H9 (cell line): ENCODE measurements around the gene SHANK1. TPM values are rescaled to one million over a fixed set of nuclear protein-coding genes. Genes with fewer than 3 reads are reported as not detected.
A peak's percentile ranks its signal among the peaks of the same experiment; 100 is the strongest.
"Not testable (repeated sequence)": the region's sequence is repeated elsewhere in the genome, so short reads cannot be mapped to it uniquely, and the experiment has no call there.

Experiments
- DNase-seq: peaks from one replicate; pipeline ENCODE4 v3.0.0-alpha.2; 2017
- H2AFZ ChIP-seq: one replicate; pipeline ENCODE4 v1.6.1; 2013; ENCODE audit warnings: mild to moderate bottlenecking, low read length, control low read depth, moderate library complexity
- H2AK5ac ChIP-seq: 2 replicates; pipeline ENCODE4 v1.6.1; 2013; ENCODE audit warnings: low read length, control low read depth, mixed read lengths; ENCODE audit not compliant: insufficient read length
- H2BK120ac ChIP-seq: one replicate; pipeline ENCODE4 v1.6.1; 2013; ENCODE audit warnings: low read depth, mild to moderate bottlenecking, low read length, control low read depth, inconsistent platforms; ENCODE audit not compliant: poor library complexity, severe bottlenecking
- H2BK12ac ChIP-seq: 2 replicates; pipeline ENCODE4 v1.6.1; 2013; ENCODE audit warnings: low read length, control low read depth, mixed read lengths, low read depth; ENCODE audit not compliant: insufficient read length
- H2BK15ac ChIP-seq: 2 replicates; pipeline ENCODE4 v1.6.1; 2013; ENCODE audit warnings: low read depth, low read length, control low read depth
- H2BK20ac ChIP-seq: one replicate; pipeline ENCODE4 v1.6.1; 2013; ENCODE audit warnings: low read depth, mild to moderate bottlenecking, low read length, control low read depth, inconsistent platforms; ENCODE audit not compliant: poor library complexity, severe bottlenecking
- H2BK5ac ChIP-seq: 2 replicates; pipeline ENCODE4 v1.6.1; 2013; ENCODE audit warnings: low read length, control low read depth, mixed read lengths; ENCODE audit not compliant: insufficient read length
- H3K14ac ChIP-seq: 2 replicates; pipeline ENCODE4 v1.6.1; 2013; ENCODE audit warnings: low read length, control low read depth; ENCODE audit not compliant: insufficient read depth
- H3K18ac ChIP-seq: 2 replicates; pipeline ENCODE4 v1.6.1; 2013; ENCODE audit warnings: low read depth, mild to moderate bottlenecking, mixed read lengths, low read length, control low read depth; ENCODE audit not compliant: insufficient read length
- H3K23ac ChIP-seq: 2 replicates; pipeline ENCODE4 v1.6.1; 2013; ENCODE audit warnings: low read length, control low read depth, mixed read lengths, low read depth; ENCODE audit not compliant: insufficient read length
- H3K23me2 ChIP-seq: 2 replicates; pipeline ENCODE4 v1.6.1; 2013; ENCODE audit warnings: low read depth, mild to moderate bottlenecking, mixed read lengths, low read length, control low read depth; ENCODE audit not compliant: insufficient read length, poor library complexity, severe bottlenecking
- H3K27ac ChIP-seq: 2 replicates; pipeline ENCODE4 v1.5.1; 2013; ENCODE audit warnings: low read length, control low read depth, mixed read lengths, low read depth; ENCODE audit not compliant: insufficient read length
- H3K27me3 ChIP-seq: 2 replicates; pipeline ENCODE4 v1.6.1; 2013; ENCODE audit warnings: low read length, control low read depth, inconsistent platforms; ENCODE audit not compliant: insufficient read depth
- H3K4ac ChIP-seq: 2 replicates; pipeline ENCODE4 v1.6.1; 2013; ENCODE audit warnings: low read depth, mild to moderate bottlenecking, control low read depth, inconsistent platforms, low read length, moderate library complexity
- H3K4me1 ChIP-seq: 2 replicates; pipeline ENCODE4 v1.6.1; 2013; ENCODE audit warnings: low read length, control low read depth, inconsistent platforms; ENCODE audit not compliant: insufficient read depth
- H3K4me2 ChIP-seq: 2 replicates; pipeline ENCODE4 v1.6.1; 2013; ENCODE audit warnings: low read length, control low read depth, mixed read lengths; ENCODE audit not compliant: insufficient read length, insufficient read depth
- H3K56ac ChIP-seq: 2 replicates; pipeline ENCODE4 v1.6.1; 2013; ENCODE audit warnings: low read depth, mild to moderate bottlenecking, mixed read lengths, low read length, control low read depth; ENCODE audit not compliant: insufficient read length
- H3K79me1 ChIP-seq: 2 replicates; pipeline ENCODE4 v1.6.1; 2013; ENCODE audit warnings: low read depth, mild to moderate bottlenecking, moderate library complexity, low read length, control low read depth, inconsistent platforms; ENCODE audit not compliant: insufficient read depth, poor library complexity, severe bottlenecking
- H3K79me2 ChIP-seq: 2 replicates; pipeline ENCODE4 v1.6.1; 2013; ENCODE audit warnings: low read length, control low read depth, inconsistent platforms; ENCODE audit not compliant: insufficient read depth
- H3K9ac ChIP-seq: 2 replicates; pipeline ENCODE4 v1.6.1; 2013; ENCODE audit warnings: low read length, control low read depth, mixed read lengths; ENCODE audit not compliant: insufficient read length; ENCODE audit errors: extremely low read depth
- H3K9me3 ChIP-seq: one replicate; pipeline ENCODE4 v1.6.1; 2013; ENCODE audit warnings: low read depth, low read length, inconsistent platforms; ENCODE audit not compliant: control insufficient read depth
- H3T11ph ChIP-seq: one replicate; pipeline ENCODE4 v1.6.1; 2013; ENCODE audit warnings: mild to moderate bottlenecking, low read length, control low read depth, inconsistent platforms
- H4K20me1 ChIP-seq: one replicate; pipeline ENCODE4 v1.6.1; 2013; ENCODE audit not compliant: control insufficient read depth, insufficient read length, insufficient read depth
- H4K5ac ChIP-seq: 2 replicates; pipeline ENCODE4 v1.6.1; 2013; ENCODE audit warnings: low read depth, mild to moderate bottlenecking, mixed read lengths, low read length, control low read depth; ENCODE audit not compliant: insufficient read length
- H4K8ac ChIP-seq: replicated peaks from 2 replicates; pipeline ENCODE4 v1.6.1; 2013; ENCODE audit warnings: low read length, control low read depth, mixed read lengths, low read depth; ENCODE audit not compliant: insufficient read length
- H4K91ac ChIP-seq: 2 replicates; pipeline ENCODE4 v1.6.1; 2013; ENCODE audit warnings: low read depth, mild to moderate bottlenecking, moderate library complexity, mixed read lengths, low read length, control low read depth; ENCODE audit not compliant: insufficient read length
- H3K27ac Mint-ChIP-seq, 3 experiments: 2 replicates in 2 of 3; 3 replicates in 1 of 3; pipeline ENCODE4 v1.8.0; 2020 to 2021; ENCODE audit warnings: mixed read lengths in 3 of 3, mild to moderate bottlenecking in 1 of 3, moderate library complexity in 1 of 3
- H3K27me3 Mint-ChIP-seq: 2 replicates; pipeline ENCODE4 v1.8.0; 2021; ENCODE audit warnings: low read depth, mild to moderate bottlenecking, moderate library complexity, mixed read lengths
- H3K36me3 Mint-ChIP-seq, 3 experiments: 2 replicates in 2 of 3; 3 replicates in 1 of 3; pipeline ENCODE4 v1.8.0; 2020 to 2021; ENCODE audit warnings: low read depth in 3 of 3, mixed read lengths in 3 of 3; ENCODE audit not compliant: insufficient read depth in 1 of 3
- H3K4me1 Mint-ChIP-seq, 2 experiments: 2 replicates each; pipeline ENCODE4 v1.8.0; 2020; ENCODE audit warnings: mixed read lengths in 2 of 2
- H3K4me3 Mint-ChIP-seq, 2 experiments: 2 replicates in 1 of 2; 3 replicates in 1 of 2; pipeline ENCODE4 v1.8.0; 2020 to 2021; ENCODE audit warnings: mild to moderate bottlenecking in 2 of 2, mixed read lengths in 2 of 2, moderate library complexity in 1 of 2
- H3K9me3 Mint-ChIP-seq, 2 experiments: 2 replicates in 1 of 2; 3 replicates in 1 of 2; pipeline ENCODE4 v1.8.0; 2020; ENCODE audit warnings: mild to moderate bottlenecking in 2 of 2, mixed read lengths in 2 of 2, moderate library complexity in 1 of 2
- WGBS: extraction: QIAGEN DNeasy Blood & Tissue Kit; methylation state at CpG from one replicate; pipeline ENCODE4 v1.1.7; 2013; ENCODE audit warnings: missing lambda C conversion rate, low lambda C conversion rate, mixed read lengths; ENCODE audit not compliant: insufficient read length; ENCODE audit errors: extremely low coverage; 5-methylcytosine and 5-hydroxymethylcytosine counted together
- total RNA-seq: library from RNA; stranded (reverse); gene quantifications from 2 replicates; pipeline ENCODE4 v1.2.1, GENCODE V29; 2021
- TF ChIP-seq, protein P1 (sequence below): fragments of 200-600 bp; sonication (generic); conservative IDR thresholded peaks from 3 replicates; pipeline ENCODE4 v1.8.0; 2021; ENCODE audit warnings: antibody characterized with exemption, mild to moderate bottlenecking

SHANK1 gene
- total RNA-seq, 1 experiment from 2014 or later = 1.7 TPM

DNA sequence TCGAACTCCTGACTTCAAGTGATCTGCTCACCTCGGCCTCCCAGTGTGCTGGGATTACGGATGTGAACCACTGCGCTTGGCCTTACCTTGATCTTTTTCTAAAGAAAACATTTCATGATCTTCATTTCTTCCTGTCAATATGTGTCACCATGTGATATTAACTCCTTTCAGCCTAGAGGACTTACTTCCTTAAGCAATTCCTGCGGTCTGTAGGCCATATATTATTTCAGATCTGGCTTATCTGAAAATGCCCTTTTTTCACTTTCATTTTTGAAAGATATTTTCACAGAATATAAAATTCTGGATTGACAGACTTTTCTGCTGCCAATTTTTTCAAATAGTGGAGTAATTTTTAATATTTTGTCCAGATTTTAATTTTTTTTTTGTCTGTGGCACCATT, 48.7 kb upstream of the SHANK1 start:
- H2BK15ac ChIP-seq = 0 out of 2 replicates have a peak overlapping the region, but pooled peaks have one; percentile 52
- no peak for DNase-seq
- no peak overlapping the region for H2BK5ac ChIP-seq
- H4K20me1 ChIP-seq = no peaks in the 10 kb centered on the region
- Mint-ChIP-seq H3K27ac (no peak overlapping the region), H3K9me3 (peaks cover 0 to 6% of the 10 kb centered on the region in 2 experiments; a peak in 1 of 5 replicates), H3K4me1 (peaks cover 0 to 12% of the 10 kb centered on the region in 2 experiments; a peak in 3 of 4 replicates), H3K36me3 (no peaks in the 10 kb centered on the region), H3K4me3 (no peak overlapping the region), H3K27me3 (peaks cover 42% of the 10 kb centered on the region)
- no peak overlapping the region for H3K4ac ChIP-seq
- no peak overlapping the region for H3K23ac ChIP-seq
- H3K23me2 ChIP-seq = no peaks in the 10 kb centered on the region
- H2BK120ac ChIP-seq = no peak overlapping the region
- no peak overlapping the region for H2AK5ac ChIP-seq
- TF ChIP-seq, protein P1, sequence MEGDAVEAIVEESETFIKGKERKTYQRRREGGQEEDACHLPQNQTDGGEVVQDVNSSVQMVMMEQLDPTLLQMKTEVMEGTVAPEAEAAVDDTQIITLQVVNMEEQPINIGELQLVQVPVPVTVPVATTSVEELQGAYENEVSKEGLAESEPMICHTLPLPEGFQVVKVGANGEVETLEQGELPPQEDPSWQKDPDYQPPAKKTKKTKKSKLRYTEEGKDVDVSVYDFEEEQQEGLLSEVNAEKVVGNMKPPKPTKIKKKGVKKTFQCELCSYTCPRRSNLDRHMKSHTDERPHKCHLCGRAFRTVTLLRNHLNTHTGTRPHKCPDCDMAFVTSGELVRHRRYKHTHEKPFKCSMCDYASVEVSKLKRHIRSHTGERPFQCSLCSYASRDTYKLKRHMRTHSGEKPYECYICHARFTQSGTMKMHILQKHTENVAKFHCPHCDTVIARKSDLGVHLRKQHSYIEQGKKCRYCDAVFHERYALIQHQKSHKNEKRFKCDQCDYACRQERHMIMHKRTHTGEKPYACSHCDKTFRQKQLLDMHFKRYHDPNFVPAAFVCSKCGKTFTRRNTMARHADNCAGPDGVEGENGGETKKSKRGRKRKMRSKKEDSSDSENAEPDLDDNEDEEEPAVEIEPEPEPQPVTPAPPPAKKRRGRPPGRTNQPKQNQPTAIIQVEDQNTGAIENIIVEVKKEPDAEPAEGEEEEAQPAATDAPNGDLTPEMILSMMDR = no peak
- H3K56ac ChIP-seq = no peak overlapping the region
- H3K9me3 ChIP-seq = no peaks in the 10 kb centered on the region
- no peak overlapping the region for H4K91ac ChIP-seq
- no peaks in the 10 kb centered on the region for H3K79me1 ChIP-seq
- no peak overlapping the region for H3K4me2 ChIP-seq
- WGBS = no CpG with 5 or more reads among the region's 5 CpGs
- no peak overlapping the region for H2BK20ac ChIP-seq
- no peak overlapping the region for H3K18ac ChIP-seq
- no peak overlapping the region for H2BK12ac ChIP-seq
- H3K4me1 ChIP-seq = no peaks in the 10 kb centered on the region
- H3T11ph ChIP-seq = no peak overlapping the region
- no peak overlapping the region for H4K5ac ChIP-seq
- H3K9ac ChIP-seq = no peak overlapping the region
- no peaks in the 10 kb centered on the region for H3K27me3 ChIP-seq
- H4K8ac ChIP-seq = no peak overlapping the region
- no peak overlapping the region for H3K27ac ChIP-seq
- H2AFZ ChIP-seq = no peak overlapping the region
- no peak overlapping the region for H3K14ac ChIP-seq
- H3K79me2 ChIP-seq = no peaks in the 10 kb centered on the region

GRCh38 chr19:50767263-50767662, 47.7 kb upstream of the SHANK1 start:
- H3K14ac ChIP-seq, H3K4me1 ChIP-seq, H3K27me3 ChIP-seq, H3K23me2 ChIP-seq, H3K4me3 Mint-ChIP-seq, H3K56ac ChIP-seq, H3K27ac Mint-ChIP-seq, H3K9me3 Mint-ChIP-seq, H4K91ac ChIP-seq, H2BK12ac ChIP-seq, H3K79me2 ChIP-seq, H3K18ac ChIP-seq, H3K4ac ChIP-seq, H3K36me3 Mint-ChIP-seq, H3K27ac ChIP-seq, H3K23ac ChIP-seq, H2BK20ac ChIP-seq, H4K20me1 ChIP-seq, H3K4me2 ChIP-seq, H4K5ac ChIP-seq, H2AFZ ChIP-seq, H2BK120ac ChIP-seq, H3K9me3 ChIP-seq, H4K8ac ChIP-seq, H3T11ph ChIP-seq, H3K9ac ChIP-seq, H2AK5ac ChIP-seq, H2BK15ac ChIP-seq, H2BK5ac ChIP-seq, H3K79me1 ChIP-seq: not testable (repeated sequence)
- no CpG with 5 or more reads among the region's 5 CpGs for WGBS
- Mint-ChIP-seq H3K27me3 (peaks cover 34% of the 10 kb centered on the region), H3K4me1 (peaks cover 0 to 12% of the 10 kb centered on the region in 2 experiments; a peak in 3 of 4 replicates)
- DNase-seq = peak; percentile 61
